Hematopoietic multipotent progenitor cell treated with erythropoietin and hydrocortisone succinate and interleukin-3 and kit ligand, for 8 days (in vitro differentiated cells): ENCODE measurements around the gene AFF3.
"Not testable (repeated sequence)": the region's sequence is repeated elsewhere in the genome, so short reads cannot be mapped to it uniquely, and the experiment has no call there.

Experiments
- DNase-seq: peaks from one replicate; pipeline ENCODE4 v3.0.0-alpha.2; 2015

AFF3 gene

GRCh38 chr2:100104718-100105677, 37.4 kb downstream of the AFF3 start:
- no peak for DNase-seq

DNA sequence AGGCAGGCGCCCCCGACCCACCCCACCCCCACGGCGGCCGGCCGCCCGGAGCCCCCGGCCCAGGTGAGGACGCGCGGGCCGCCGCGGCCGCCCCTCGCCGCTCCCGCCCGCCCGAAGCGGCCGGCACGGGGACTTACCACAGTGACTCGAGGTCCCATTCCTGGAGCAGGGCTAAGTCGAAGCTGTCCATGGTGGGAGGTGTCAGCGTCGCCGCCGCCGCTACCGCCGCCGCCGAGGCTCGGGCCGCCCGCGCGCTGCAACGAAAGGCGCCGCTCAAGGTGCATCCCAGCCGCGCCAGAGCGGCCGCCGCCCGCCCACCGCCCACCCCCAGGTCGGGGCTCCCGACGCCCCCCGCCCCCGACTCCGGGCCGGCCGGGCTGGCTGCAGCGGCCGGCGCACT, 38.1 kb downstream of the AFF3 start:
- not testable (repeated sequence) for DNase-seq

DNA sequence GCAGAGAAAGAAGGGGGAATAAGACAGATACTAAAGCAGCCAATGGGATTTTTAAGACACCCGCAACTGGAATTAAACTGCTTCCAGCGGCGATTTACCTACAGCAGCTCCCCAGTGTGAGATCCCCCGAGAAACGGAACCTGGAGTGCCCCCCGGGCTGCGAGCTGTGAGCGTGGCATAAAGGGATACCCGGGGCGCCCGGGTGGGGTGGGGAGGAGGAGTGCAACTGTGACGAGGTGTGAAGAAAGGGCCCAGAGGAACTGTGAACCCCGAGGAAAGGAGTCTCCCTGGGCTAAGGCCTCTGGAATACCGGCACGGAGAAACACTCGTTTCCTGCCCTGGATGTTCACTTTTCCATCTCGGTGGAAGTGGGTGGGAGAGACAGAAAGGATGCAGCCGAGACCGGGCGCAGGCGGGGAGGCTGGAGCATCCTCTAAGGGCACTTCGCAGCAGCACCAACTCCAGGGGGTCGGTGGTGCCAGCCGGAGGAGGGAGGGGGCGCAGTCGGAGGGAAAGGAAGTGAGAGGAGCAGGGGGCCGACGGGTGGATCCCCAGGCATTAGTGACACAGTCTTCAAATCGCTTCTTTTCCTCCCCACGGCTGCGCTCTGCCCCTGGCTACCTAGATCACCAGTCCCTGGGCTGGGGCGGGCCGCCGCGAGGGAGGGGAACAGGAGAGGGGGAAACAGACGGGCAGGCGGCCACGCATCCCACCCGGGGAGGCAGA, 38.7 kb downstream of the AFF3 start:
- DNase-seq, result not testable (repeated sequence)

DNA sequence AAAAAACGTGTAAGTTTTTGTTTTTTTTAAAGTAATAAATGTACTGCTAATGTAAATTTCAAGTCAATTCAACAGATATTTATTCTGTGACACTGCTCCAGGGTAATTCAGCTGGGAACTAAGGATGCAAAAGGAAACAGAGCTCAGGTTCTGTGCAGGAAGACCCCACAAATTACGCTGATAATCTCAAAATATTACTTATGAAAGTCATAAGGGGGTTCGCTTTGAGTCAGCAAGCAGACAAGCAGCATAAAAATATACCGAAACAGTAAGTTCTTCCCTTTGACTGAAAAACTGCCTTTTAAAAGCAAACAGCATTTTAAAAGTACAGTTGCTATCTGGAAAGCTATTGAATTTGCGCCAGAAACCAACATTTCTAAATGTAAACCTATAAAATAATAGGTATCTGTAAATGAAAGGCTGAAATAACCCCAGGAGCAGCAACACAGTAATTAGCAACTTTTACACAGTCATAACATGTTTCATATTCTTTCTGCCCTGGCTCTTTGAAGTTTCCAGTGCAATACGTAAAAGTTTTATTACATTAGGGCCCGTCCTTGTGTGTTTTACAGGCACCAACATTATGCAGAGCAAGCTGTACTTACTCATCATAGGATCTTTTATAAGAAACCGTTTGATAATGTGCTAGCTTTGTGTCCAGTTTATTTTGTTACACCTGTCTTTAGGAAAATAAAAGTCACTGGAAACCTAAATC, 39.8 kb downstream of the AFF3 start:
- DNase-seq, result not testable (repeated sequence)

GRCh38 chr2:100098855-100099254, 43.5 kb downstream of the AFF3 start:
- DNase-seq, result not testable (repeated sequence)

DNA sequence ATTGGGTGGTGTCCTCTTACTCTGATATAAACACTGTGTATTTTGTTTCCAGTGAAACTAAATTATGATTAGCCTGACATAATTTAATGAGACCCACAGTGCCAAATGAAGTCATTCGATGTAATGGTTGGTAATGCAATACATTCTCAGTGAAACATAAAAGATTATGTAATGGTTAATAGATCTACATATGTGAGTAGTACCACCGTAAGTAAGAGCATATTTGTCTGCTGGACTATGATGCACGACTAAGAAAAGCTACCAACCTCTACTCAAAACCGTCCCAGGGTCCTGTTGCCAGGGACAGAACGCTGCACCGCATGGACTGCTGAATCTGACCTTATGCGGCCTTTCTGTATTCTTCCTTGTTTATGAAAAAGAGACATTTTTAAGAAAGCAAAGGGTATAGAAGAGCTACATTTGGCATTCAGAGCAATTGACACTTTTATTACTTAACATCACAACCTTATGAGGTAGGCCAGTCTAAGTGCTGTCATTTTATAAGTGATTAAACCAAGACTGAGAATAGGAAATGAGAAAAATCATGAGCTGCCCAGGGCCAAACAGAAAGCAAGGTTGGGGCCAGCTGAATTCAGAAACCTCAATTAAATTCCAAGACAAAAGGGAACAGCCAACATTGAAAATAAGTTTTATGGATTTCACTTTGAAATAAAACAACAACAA, 44.6 kb downstream of the AFF3 start:
- DNase-seq, result not testable (repeated sequence)

DNA sequence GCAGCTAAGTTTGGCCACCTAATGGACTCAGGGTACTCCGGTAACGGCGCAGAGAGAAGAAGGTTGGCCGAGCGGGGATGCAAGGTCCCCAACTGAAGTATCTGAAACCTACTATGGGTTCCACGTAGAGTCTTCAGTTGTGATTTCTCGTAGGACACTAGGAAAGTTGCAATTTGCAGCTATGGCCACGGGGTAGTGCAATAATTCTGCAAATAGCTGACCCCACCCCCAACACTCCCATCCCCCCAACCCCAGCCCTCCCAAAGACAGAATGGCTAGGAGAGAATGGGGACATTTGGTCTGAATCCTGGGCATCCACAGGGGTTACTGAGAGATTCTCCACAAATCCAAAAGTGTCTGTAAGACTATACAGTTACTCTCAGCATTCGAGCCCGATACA, 46.5 kb downstream of the AFF3 start:
- not testable (repeated sequence) for DNase-seq

DNA sequence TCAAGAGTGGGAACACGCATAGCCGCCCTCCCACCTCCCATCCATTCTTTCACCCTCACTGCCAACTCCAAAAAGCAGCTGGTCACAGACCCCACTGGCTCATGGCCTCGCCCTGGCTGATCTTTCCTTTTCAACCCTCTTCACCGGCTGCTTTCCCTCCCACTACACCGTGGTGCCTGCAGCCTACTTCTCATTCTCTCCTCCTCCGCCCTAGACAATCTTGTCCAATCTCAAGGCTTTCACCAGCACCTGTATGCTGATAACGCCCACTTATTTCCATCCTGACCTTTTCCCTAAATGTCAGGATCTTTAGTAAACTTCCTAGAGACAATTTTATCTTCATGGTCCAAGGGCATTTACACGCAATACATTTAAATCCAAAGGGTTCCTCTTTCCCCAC, 50.6 kb downstream of the AFF3 start:
- DNase-seq, result not testable (repeated sequence)

GRCh38 chr2:100085744-100086143, 56.6 kb downstream of the AFF3 start:
- DNase-seq, result not testable (repeated sequence)

- DNase-seq, result not testable (repeated sequence)
These were observed 58.8 kb downstream of the AFF3 start for GRCh38 chr2:100083421-100084216.

DNA sequence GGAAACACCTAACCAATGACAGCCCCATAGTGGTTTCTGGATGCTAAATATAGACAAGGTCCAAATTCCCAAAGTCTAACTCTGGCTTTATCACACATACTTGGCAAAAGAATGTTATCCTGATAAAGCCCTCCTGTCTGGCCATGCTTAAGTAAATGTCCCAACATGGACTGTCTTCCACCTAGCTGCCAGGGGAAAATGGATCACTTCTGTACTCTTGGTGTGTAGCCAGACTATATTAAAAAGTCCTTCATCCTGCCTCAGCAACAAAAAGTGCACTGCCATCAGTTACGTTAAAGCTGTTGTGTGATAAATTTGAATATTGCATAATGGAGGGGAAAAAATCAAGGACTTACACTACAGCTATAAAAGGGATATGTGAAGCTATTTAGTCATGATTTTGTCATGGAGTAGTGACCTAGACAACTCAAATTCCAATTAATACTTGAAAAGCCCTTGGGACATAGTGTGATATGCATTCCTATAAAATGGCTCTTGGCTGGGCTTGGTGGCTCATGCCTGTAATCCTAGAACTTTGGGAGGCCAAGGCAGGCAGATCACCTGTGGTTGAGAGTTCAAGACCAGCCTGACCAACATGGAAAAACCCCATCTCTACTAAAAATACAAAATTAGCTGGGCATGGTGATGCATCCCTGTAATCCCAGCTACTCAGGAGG, 60.0 kb downstream of the AFF3 start:
- DNase-seq, result not testable (repeated sequence)

GRCh38 chr2:100077935-100078334, 64.5 kb downstream of the AFF3 start:
- DNase-seq, result no peak

DNA sequence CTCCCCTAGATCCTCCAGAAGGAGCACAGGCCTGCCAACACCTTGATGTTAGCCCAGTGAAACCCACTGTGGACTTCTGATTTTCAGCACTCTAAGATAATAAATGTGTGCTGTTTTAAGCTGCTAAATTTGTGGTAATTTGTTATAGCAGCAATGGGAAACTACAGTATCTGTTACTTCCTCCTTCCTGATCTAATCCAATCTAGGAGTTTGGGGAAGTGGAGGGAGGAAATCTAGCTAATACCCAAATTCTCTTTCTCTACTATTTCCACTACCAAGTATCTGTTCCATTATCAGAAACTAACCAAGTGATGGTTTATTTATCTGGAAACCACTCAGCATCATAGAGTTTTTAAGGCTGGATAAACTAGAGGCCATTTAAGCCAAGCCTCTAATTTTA, 64.9 kb downstream of the AFF3 start:
- no peak for DNase-seq

DNA sequence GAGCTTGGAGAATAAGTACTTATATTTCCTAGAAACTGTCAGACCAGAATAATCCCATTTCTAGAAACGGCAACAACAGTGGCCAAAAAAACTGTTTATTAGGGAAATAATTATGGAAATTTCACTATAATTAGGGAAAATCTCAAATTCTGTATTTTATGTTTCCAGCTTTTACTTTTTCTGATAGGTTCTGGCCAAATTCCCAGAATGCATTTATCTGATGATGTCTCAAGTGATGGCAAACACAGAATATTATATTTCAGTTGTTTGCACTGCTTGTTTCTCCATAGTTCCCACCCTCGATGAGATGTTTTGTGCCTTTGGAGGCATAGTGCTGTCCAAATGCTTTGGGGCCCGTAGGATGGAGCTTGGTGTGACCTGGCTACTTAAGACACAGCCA, 66.9 kb downstream of the AFF3 start:
- DNase-seq, result no peak

- DNase-seq, result no peak
These were observed 69.3 kb downstream of the AFF3 start for GRCh38 chr2:100073110-100073509.

DNA sequence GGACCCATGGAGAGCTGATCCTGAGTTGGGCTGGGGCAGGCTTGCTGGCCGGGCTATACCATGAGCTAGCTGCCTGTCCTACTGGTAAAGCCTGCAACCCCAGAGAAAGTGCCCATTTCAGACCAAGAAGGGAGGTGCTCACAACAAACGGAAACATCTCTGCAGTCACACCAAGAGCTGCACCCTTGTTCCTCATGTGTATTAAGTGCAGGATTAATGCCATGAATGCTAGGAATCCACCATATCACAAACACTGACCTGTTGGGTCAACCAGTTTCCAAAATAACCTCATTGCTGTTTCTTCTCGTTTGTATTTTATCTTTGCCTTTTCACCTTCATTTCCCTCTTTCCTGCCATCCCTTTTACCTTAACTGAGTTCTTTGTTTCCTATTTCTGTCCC, 69.9 kb downstream of the AFF3 start:
- no peak for DNase-seq

GRCh38 chr2:100071335-100072043, 70.9 kb downstream of the AFF3 start:
- no peak for DNase-seq

DNA sequence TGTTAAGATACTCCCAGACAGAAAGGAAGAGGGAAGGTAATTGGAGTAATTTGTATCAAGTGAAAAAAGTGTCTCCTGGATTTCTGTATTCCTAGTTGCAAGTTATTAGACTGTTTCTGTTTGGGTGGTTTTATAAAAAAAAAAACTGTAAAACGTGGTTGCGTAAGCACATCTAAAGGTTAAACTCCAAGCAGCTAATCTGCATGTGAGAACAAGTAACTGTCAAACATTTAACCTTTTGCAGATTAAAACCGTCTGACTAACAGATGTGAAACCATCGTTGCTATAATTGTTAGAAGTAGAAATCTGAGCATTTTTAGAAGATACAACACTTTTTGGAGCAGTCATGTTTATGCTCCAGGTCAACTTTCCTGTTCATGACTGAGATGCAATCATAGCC, 72.3 kb downstream of the AFF3 start:
- DNase-seq, result no peak

GRCh38 chr2:100068395-100068794, 74.0 kb downstream of the AFF3 start:
- DNase-seq, result no peak

- no peak for DNase-seq
These were observed 74.6 kb downstream of the AFF3 start for GRCh38 chr2:100067784-100068183.

DNA sequence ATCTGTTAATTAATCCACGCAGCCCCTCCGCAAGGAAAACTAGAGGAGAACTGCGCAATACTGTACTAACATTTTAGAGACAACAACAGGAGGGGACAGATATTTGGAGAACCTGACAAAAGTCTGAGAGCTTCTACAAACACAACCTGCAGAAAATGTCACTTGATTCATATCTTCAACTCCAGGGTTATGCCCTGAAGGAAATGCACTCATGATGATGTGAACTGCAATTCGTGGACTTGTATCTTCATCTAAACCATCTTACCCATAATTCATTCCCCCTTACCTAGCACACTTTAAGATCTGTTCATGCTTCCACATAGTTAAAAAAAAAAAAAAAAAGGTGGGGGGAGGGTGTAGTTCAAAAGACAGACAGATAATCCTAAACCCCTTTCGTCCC, 75.5 kb downstream of the AFF3 start:
- DNase-seq, result no peak
